Transverse colon (tissue), 4 donors: ENCODE data around the gene PRSS56. TPM values are rescaled to one million over a fixed set of nuclear protein-coding genes. Genes with fewer than 3 reads are reported as not detected.

ENCODE experiments used
- DNase-seq: peaks from one replicate; pipeline ENCODE4 v3.0.0-alpha.2; 2019
- H3K27ac ChIP-seq, 4 donors: fragments of 200-600 bp; sonication (generic); 2 replicates each; pipeline ENCODE4 v1.5.1; 2016 to 2018; ENCODE audit warnings: inconsistent platforms in 4 of 4
- H3K27me3 ChIP-seq: fragments of 200-600 bp; sonication (generic); 2 replicates; pipeline ENCODE4 v1.5.1; 2017; ENCODE audit warnings: inconsistent platforms
- H3K36me3 ChIP-seq, 4 donors: fragments of 200-600 bp; sonication (generic); 2 replicates each; pipeline ENCODE4 v1.5.1; 2017 to 2019; ENCODE audit warnings: inconsistent platforms in 4 of 4
- H3K4me1 ChIP-seq, 4 donors: fragments of 200-600 bp; sonication (generic); 2 replicates each; pipeline ENCODE4 v1.5.1; 2017 to 2020; ENCODE audit warnings: inconsistent platforms in 4 of 4
- H3K4me3 ChIP-seq, 4 donors: fragments of 200-600 bp; sonication (generic); 1 replicate in 1 of 4; 2 replicates in 3 of 4; pipeline versions ENCODE4 v1.5.1 to v1.6.1; 2017 to 2019; ENCODE audit warnings: inconsistent platforms in 4 of 4
- H3K9me3 ChIP-seq, 2 donors: fragments of 200-600 bp; sonication (generic); 2 replicates each; pipeline ENCODE4 v1.5.1; 2017 to 2019; ENCODE audit warnings: inconsistent platforms in 2 of 2
- CTCF ChIP-seq, 5 experiments: fragments of 200-600 bp in 3 of 5; fragments of 450-650 bp in 2 of 5; sonication (generic) in 3 of 5; IDR thresholded peaks; 1 replicate in 2 of 5; 2 replicates in 3 of 5; pipeline ENCODE4 v1.5.1; 2016 to 2017; ENCODE audit warnings: antibody characterized with exemption in 5 of 5, inconsistent platforms in 3 of 5, mild to moderate bottlenecking in 2 of 5, moderate library complexity in 1 of 5
- EP300 ChIP-seq: sonication (generic); formaldehyde crosslinking; IDR thresholded peaks from one replicate; pipeline ENCODE4 v1.6.1; 2017; ENCODE audit warnings: antibody characterized with exemption, low read depth
- POLR2A ChIP-seq: fragments of 450-650 bp; IDR thresholded peaks from one replicate; pipeline ENCODE4 v1.6.1; 2016; ENCODE audit warnings: antibody characterized with exemption, mild to moderate bottlenecking, moderate library complexity
- POLR2AphosphoS5 ChIP-seq, 3 donors: sonication (generic); formaldehyde crosslinking; IDR thresholded peaks; one replicate each; pipeline ENCODE4 v1.6.1; 2016; ENCODE audit warnings: antibody characterized with exemption in 3 of 3
- WGBS, 2 donors: methylation state at CpG; one replicate each; pipeline ENCODE4 v1.1.5; 2018; ENCODE audit warnings: low coverage in 1 of 2; 5-methylcytosine and 5-hydroxymethylcytosine counted together
- in situ Hi-C, 4 donors: fragments of 200-750 bp; cut with MboI; loops; one replicate each; pipeline versions ENCODE4 v1.15.0 to v1.15.1; 2017; ENCODE audit warnings: low sequenced_read_pairs in 3 of 4, low pct_ligation_motif_present in 1 of 4, low pct_unique_long_range_greater_than_20kb in 1 of 4
- intact Hi-C: fragments of 100-400 bp; cut with DNase I; formaldehyde crosslinking; loops from one replicate; pipeline ENCODE4 v1.15.1; 2023; ENCODE audit warnings: low total_unique reads
- total RNA-seq, 4 donors: library from RNA; depleted of rRNA; stranded (reverse); fragments of >200 nt; gene quantifications; one replicate each; pipeline ENCODE4 v1.1.0, GENCODE V29; 2016

The PRSS56 gene
- total RNA-seq, 4 donors from 2014 or later, result not detected

GRCh38 chr2:232551776-232552175 lies 31.6 kb downstream of the PRSS56 start:
- 90 to 93% methylated on average over 2 to 4 of the region's 4 CpGs for WGBS, 2 donors
- H3K36me3 ChIP-seq, result peaks cover 0 to 5% (median 0%) of the 10 kb centered on the region in 4 donors
- intact Hi-C loops (no loop called here), in situ Hi-C loops (no loop called here)
- no peak for DNase-seq
- no peaks in the 10 kb centered on the region for H3K9me3 ChIP-seq
- peak overlapping the region in 2 of 4 donors; percentile 96 to 100 for H3K27ac ChIP-seq
- peak overlapping the region in 3 of 4 donors; percentile 69 to 95 (median 82) for H3K4me3 ChIP-seq
- TF ChIP-seq POLR2AphosphoS5 (IDR thresholded peaks at IDR 0.05), result no peak
- no peak for TF ChIP-seq EP300
- TF ChIP-seq POLR2A, result no peak
- TF ChIP-seq CTCF (IDR thresholded peaks at IDR 0.05), result no peak
- H3K4me1 ChIP-seq, result peaks cover 7 to 31% (median 17%) of the 10 kb centered on the region in 4 donors
- no peaks in the 10 kb centered on the region for H3K27me3 ChIP-seq

- H3K4me1 ChIP-seq, result peaks cover 4 to 20% (median 9%) of the 10 kb centered on the region in 4 donors
- no peak for DNase-seq
- in situ Hi-C loops (no loop called here), intact Hi-C loops (no loop called here)
- no peaks in the 10 kb centered on the region for H3K9me3 ChIP-seq
- no peak overlapping the region for H3K27ac ChIP-seq
- no peak overlapping the region for H3K4me3 ChIP-seq
- peaks cover 0 to 40% (median 9%) of the 10 kb centered on the region in 4 donors for H3K36me3 ChIP-seq
- TF ChIP-seq POLR2AphosphoS5 (IDR thresholded peaks at IDR 0.05) (no peak), POLR2A (no peak)
- WGBS, 2 donors, result 82 to 87% methylated on average over 3 of the region's 3 CpGs
- H3K27me3 ChIP-seq, result no peaks in the 10 kb centered on the region
Measured at GRCh38 chr2:232556426-232556825, 36.2 kb downstream of the PRSS56 start.

GRCh38 chr2:232562515-232563151 lies 42.4 kb downstream of the PRSS56 start:
- intact Hi-C loops, result no loop called here
- no peaks in the 10 kb centered on the region for H3K27me3 ChIP-seq
- no peak for DNase-seq
- H3K9me3 ChIP-seq, result no peaks in the 10 kb centered on the region
- H3K4me1 ChIP-seq, result no peaks in the 10 kb centered on the region
- H3K27ac ChIP-seq, result no peak overlapping the region
- no peak overlapping the region for H3K4me3 ChIP-seq
- no peak for TF ChIP-seq CTCF (IDR thresholded peaks at IDR 0.05)
- whole genome bisulfite sequencing, 2 donors, result 73 to 87% methylated on average over 7 to 8 of the region's 8 CpGs
- in situ Hi-C loops, result no loop called here
- peaks cover 0 to 68% (median 32%) of the 10 kb centered on the region in 4 donors for H3K36me3 ChIP-seq

- peaks cover 0 to 68% (median 31%) of the 10 kb centered on the region in 4 donors for H3K36me3 ChIP-seq
Measured at GRCh38 chr2:232563580-232563979, 43.4 kb downstream of the PRSS56 start.

More at GRCh38 chr2:232563580-232563979, 43.4 kb downstream of the PRSS56 start:
- Histone ChIP-seq H3K4me3 (no peak overlapping the region), H3K27ac (no peak overlapping the region), H3K4me1 (peaks cover 0 to 6% (median 2%) of the 10 kb centered on the region in 4 donors), H3K9me3 (no peaks in the 10 kb centered on the region), H3K27me3 (no peaks in the 10 kb centered on the region)
- DNase-seq, result no peak
- WGBS, 2 donors, result 33 to 89% methylated on average over 3 of the region's 3 CpGs
- TF ChIP-seq CTCF (IDR thresholded peaks at IDR 0.05), result no peak
- no peak for TF ChIP-seq POLR2AphosphoS5 (IDR thresholded peaks at IDR 0.05)
- no peak for TF ChIP-seq EP300
- no peak for TF ChIP-seq POLR2A
- in situ Hi-C loops, result no loop called here
- intact Hi-C loops, result no loop called here
